WTC11 (cell line): ENCODE measurements around the gene GRK4. TPM values are rescaled to one million over a fixed set of nuclear protein-coding genes. Genes with fewer than 3 reads are reported as not detected.

Source experiments
- ATAC-seq: fragments of 200-7000 bp; cut with Tn5 transposase; 2 replicates; pipeline ENCODE4 v1.10.0; 2021; ENCODE audit warnings: mild to moderate bottlenecking, moderate library complexity
- CTCF ChIA-PET: fragments of 300-600 bp; sonication (Branson Sonifier 250); formaldehyde crosslinking; loops from one replicate; lab custom pipeline; 2021; ENCODE audit warnings: antibody characterized with exemption; lab: Charles Lee
- POLR2A ChIA-PET: fragments of 350-600 bp; sonication (Branson Sonifier 250); formaldehyde crosslinking; loops from one replicate; lab custom pipeline; 2021; ENCODE audit warnings: antibody characterized with exemption; lab: Charles Lee
- DNase-seq: peaks from one replicate; pipeline ENCODE4 v3.0.0; 2021; ENCODE audit warnings: low spot score
- H3K27ac Mint-ChIP-seq: 2 replicates; pipeline ENCODE4 v1.8.0; 2021; ENCODE audit warnings: mixed read lengths
- H3K27me3 Mint-ChIP-seq: 2 replicates; pipeline ENCODE4 v1.8.0; 2021; ENCODE audit warnings: low read depth, mild to moderate bottlenecking, moderate library complexity, mixed read lengths
- H3K36me3 Mint-ChIP-seq: 2 replicates; pipeline ENCODE4 v1.8.0; 2021; ENCODE audit warnings: mixed read lengths
- H3K4me1 Mint-ChIP-seq: 2 replicates; pipeline ENCODE4 v1.8.0; 2022; ENCODE audit warnings: mixed read lengths
- H3K4me3 Mint-ChIP-seq: 2 replicates; pipeline ENCODE4 v1.8.0; 2021; ENCODE audit warnings: mild to moderate bottlenecking, moderate library complexity, mixed read lengths
- H3K9me3 Mint-ChIP-seq: 2 replicates; pipeline ENCODE4 v1.8.0; 2021; ENCODE audit warnings: mixed read lengths
- ATF3 ChIP-seq: sonication (generic); formaldehyde crosslinking; conservative IDR thresholded peaks from 2 replicates; pipeline ENCODE4 v1.8.1; 2022; ENCODE audit warnings: mild to moderate bottlenecking, missing genetic modification reagents
- ELF4 ChIP-seq: sonication (generic); formaldehyde crosslinking; IDR thresholded peaks from 2 replicates; pipeline ENCODE4 v1.8.1; 2022; ENCODE audit warnings: low read depth, mild to moderate bottlenecking, moderate library complexity, missing genetic modification reagents
- ESRRA ChIP-seq: sonication (generic); formaldehyde crosslinking; IDR thresholded peaks from 2 replicates; pipeline ENCODE4 v1.8.1; 2022; ENCODE audit warnings: mild to moderate bottlenecking, missing genetic modification reagents, borderline replicate concordance
- JAZF1 ChIP-seq: fragments of 250-450 bp; sonication (Bioruptor Pico); IDR thresholded peaks from 2 replicates; pipeline ENCODE4 v1.9.0; 2021; ENCODE audit warnings: moderate library complexity, mild to moderate bottlenecking, inconsistent platforms
- JUN ChIP-seq: sonication (generic); formaldehyde crosslinking; IDR thresholded peaks from 2 replicates; pipeline ENCODE4 v1.8.0; 2023; ENCODE audit warnings: mild to moderate bottlenecking, missing genetic modification reagents
- NR1H2 ChIP-seq: sonication (generic); formaldehyde crosslinking; IDR thresholded peaks from 2 replicates; pipeline ENCODE4 v1.9.0; 2021; ENCODE audit warnings: mild to moderate bottlenecking, moderate library complexity, missing genetic modification reagents
- NR2C2 ChIP-seq: sonication (generic); formaldehyde crosslinking; IDR thresholded peaks from 2 replicates; pipeline ENCODE4 v1.8.0; 2022; ENCODE audit warnings: mild to moderate bottlenecking, missing genetic modification reagents
- NR3C1 ChIP-seq: sonication (generic); formaldehyde crosslinking; conservative IDR thresholded peaks from 2 replicates; pipeline ENCODE4 v1.8.1; 2023; ENCODE audit warnings: low read depth, mild to moderate bottlenecking, missing genetic modification reagents
- PRDM15 ChIP-seq: sonication (generic); formaldehyde crosslinking; IDR thresholded peaks from 2 replicates; pipeline ENCODE4 v1.8.0; 2022; ENCODE audit warnings: missing genetic modification reagents
- RORB ChIP-seq: fragments of 250-450 bp; sonication (Bioruptor Pico); IDR thresholded peaks from 2 replicates; pipeline ENCODE4 v1.9.0; 2021; ENCODE audit warnings: mild to moderate bottlenecking
- SMAD3 ChIP-seq: sonication (generic); formaldehyde crosslinking; IDR thresholded peaks from 2 replicates; pipeline ENCODE4 v1.8.0; 2022; ENCODE audit warnings: missing genetic modification reagents, mild to moderate bottlenecking, borderline replicate concordance
- TEAD4 ChIP-seq: sonication (generic); formaldehyde crosslinking; IDR thresholded peaks from 2 replicates; pipeline ENCODE4 v1.8.0; 2022; ENCODE audit warnings: mild to moderate bottlenecking, missing genetic modification reagents
- ZBTB21 ChIP-seq: sonication (generic); formaldehyde crosslinking; IDR thresholded peaks from 2 replicates; pipeline ENCODE4 v1.8.1; 2023; ENCODE audit warnings: mild to moderate bottlenecking, missing genetic modification reagents, borderline replicate concordance
- ZNF219 ChIP-seq: sonication (generic); formaldehyde crosslinking; IDR thresholded peaks from 2 replicates; pipeline ENCODE4 v1.8.0; 2023; ENCODE audit warnings: missing genetic modification reagents, mild to moderate bottlenecking, borderline replicate concordance
- ZNF423 ChIP-seq: fragments of 250-450 bp; sonication (Bioruptor Pico); IDR thresholded peaks from 2 replicates; pipeline ENCODE4 v2.1.2; 2022; ENCODE audit warnings: mild to moderate bottlenecking, moderate library complexity
- total RNA-seq: library from RNA; stranded (reverse); gene quantifications from 3 replicates; pipeline ENCODE4 v1.2.3, GENCODE V29; 2021
- TF ChIP-seq, protein P1 (sequence below): sonication (generic); formaldehyde crosslinking; IDR thresholded peaks from 2 replicates; pipeline ENCODE4 v1.8.1; 2023; ENCODE audit warnings: mild to moderate bottlenecking, missing genetic modification reagents
- TF ChIP-seq, protein P2 (sequence below): sonication (generic); formaldehyde crosslinking; IDR thresholded peaks from 2 replicates; pipeline ENCODE4 v1.8.1; 2023; ENCODE audit warnings: mild to moderate bottlenecking, missing genetic modification reagents, moderate library complexity
- TF ChIP-seq, protein P3 (sequence below): sonication (generic); formaldehyde crosslinking; conservative IDR thresholded peaks from 2 replicates; pipeline ENCODE4 v1.8.1; 2023; ENCODE audit warnings: mild to moderate bottlenecking, low read depth, missing genetic modification reagents, moderate library complexity
- TF ChIP-seq, protein P4 (sequence below): sonication (generic); formaldehyde crosslinking; IDR thresholded peaks from 2 replicates; pipeline ENCODE4 v1.8.0; 2023; ENCODE audit warnings: missing genetic modification reagents, mild to moderate bottlenecking, borderline replicate concordance

Gene GRK4
- total RNA-seq, 1 experiment from 2014 or later = 1.4 TPM

- ATAC-seq (no peak), DNase-seq (no peak)
- Mint-ChIP-seq H3K27ac (no peak overlapping the region), H3K36me3 (no peaks in the 10 kb centered on the region), H3K4me3 (peak overlapping the region; percentile 54), H3K9me3 (no peaks in the 10 kb centered on the region), H3K4me1 (peaks cover 12% of the 10 kb centered on the region), H3K27me3 (peaks cover 23% of the 10 kb centered on the region)
- TF ChIP-seq ELF4 = no peak
- TF ChIP-seq TEAD4 (CRISPR knock-in tag) = no peak
- TF ChIP-seq, protein P1, sequence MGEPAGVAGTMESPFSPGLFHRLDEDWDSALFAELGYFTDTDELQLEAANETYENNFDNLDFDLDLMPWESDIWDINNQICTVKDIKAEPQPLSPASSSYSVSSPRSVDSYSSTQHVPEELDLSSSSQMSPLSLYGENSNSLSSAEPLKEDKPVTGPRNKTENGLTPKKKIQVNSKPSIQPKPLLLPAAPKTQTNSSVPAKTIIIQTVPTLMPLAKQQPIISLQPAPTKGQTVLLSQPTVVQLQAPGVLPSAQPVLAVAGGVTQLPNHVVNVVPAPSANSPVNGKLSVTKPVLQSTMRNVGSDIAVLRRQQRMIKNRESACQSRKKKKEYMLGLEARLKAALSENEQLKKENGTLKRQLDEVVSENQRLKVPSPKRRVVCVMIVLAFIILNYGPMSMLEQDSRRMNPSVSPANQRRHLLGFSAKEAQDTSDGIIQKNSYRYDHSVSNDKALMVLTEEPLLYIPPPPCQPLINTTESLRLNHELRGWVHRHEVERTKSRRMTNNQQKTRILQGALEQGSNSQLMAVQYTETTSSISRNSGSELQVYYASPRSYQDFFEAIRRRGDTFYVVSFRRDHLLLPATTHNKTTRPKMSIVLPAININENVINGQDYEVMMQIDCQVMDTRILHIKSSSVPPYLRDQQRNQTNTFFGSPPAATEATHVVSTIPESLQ (CRISPR knock-in tag) = no peak
- TF ChIP-seq, protein P2, sequence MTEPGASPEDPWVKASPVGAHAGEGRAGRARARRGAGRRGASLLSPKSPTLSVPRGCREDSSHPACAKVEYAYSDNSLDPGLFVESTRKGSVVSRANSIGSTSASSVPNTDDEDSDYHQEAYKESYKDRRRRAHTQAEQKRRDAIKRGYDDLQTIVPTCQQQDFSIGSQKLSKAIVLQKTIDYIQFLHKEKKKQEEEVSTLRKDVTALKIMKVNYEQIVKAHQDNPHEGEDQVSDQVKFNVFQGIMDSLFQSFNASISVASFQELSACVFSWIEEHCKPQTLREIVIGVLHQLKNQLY = no peak
- TF ChIP-seq ATF3 (CRISPR knock-in tag) = no peak
- TF ChIP-seq, protein P3, sequence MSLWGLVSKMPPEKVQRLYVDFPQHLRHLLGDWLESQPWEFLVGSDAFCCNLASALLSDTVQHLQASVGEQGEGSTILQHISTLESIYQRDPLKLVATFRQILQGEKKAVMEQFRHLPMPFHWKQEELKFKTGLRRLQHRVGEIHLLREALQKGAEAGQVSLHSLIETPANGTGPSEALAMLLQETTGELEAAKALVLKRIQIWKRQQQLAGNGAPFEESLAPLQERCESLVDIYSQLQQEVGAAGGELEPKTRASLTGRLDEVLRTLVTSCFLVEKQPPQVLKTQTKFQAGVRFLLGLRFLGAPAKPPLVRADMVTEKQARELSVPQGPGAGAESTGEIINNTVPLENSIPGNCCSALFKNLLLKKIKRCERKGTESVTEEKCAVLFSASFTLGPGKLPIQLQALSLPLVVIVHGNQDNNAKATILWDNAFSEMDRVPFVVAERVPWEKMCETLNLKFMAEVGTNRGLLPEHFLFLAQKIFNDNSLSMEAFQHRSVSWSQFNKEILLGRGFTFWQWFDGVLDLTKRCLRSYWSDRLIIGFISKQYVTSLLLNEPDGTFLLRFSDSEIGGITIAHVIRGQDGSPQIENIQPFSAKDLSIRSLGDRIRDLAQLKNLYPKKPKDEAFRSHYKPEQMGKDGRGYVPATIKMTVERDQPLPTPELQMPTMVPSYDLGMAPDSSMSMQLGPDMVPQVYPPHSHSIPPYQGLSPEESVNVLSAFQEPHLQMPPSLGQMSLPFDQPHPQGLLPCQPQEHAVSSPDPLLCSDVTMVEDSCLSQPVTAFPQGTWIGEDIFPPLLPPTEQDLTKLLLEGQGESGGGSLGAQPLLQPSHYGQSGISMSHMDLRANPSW (CRISPR knock-in tag) = no peak
- no peak for TF ChIP-seq NR3C1 (CRISPR knock-in tag)
- TF ChIP-seq ESRRA (CRISPR knock-in tag) = no peak
- TF ChIP-seq ZNF219 (CRISPR knock-in tag) = no peak
- TF ChIP-seq, protein P4, sequence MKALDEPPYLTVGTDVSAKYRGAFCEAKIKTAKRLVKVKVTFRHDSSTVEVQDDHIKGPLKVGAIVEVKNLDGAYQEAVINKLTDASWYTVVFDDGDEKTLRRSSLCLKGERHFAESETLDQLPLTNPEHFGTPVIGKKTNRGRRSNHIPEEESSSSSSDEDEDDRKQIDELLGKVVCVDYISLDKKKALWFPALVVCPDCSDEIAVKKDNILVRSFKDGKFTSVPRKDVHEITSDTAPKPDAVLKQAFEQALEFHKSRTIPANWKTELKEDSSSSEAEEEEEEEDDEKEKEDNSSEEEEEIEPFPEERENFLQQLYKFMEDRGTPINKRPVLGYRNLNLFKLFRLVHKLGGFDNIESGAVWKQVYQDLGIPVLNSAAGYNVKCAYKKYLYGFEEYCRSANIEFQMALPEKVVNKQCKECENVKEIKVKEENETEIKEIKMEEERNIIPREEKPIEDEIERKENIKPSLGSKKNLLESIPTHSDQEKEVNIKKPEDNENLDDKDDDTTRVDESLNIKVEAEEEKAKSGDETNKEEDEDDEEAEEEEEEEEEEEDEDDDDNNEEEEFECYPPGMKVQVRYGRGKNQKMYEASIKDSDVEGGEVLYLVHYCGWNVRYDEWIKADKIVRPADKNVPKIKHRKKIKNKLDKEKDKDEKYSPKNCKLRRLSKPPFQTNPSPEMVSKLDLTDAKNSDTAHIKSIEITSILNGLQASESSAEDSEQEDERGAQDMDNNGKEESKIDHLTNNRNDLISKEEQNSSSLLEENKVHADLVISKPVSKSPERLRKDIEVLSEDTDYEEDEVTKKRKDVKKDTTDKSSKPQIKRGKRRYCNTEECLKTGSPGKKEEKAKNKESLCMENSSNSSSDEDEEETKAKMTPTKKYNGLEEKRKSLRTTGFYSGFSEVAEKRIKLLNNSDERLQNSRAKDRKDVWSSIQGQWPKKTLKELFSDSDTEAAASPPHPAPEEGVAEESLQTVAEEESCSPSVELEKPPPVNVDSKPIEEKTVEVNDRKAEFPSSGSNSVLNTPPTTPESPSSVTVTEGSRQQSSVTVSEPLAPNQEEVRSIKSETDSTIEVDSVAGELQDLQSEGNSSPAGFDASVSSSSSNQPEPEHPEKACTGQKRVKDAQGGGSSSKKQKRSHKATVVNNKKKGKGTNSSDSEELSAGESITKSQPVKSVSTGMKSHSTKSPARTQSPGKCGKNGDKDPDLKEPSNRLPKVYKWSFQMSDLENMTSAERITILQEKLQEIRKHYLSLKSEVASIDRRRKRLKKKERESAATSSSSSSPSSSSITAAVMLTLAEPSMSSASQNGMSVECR (CRISPR knock-in tag) = no peak
- no peak for TF ChIP-seq NR2C2 (CRISPR knock-in tag)
- no peak for TF ChIP-seq ZBTB21
- TF ChIP-seq RORB (CRISPR knock-in tag) = no peak
- no peak for TF ChIP-seq JUN (CRISPR knock-in tag)
- TF ChIP-seq SMAD3 (CRISPR knock-in tag) = no peak
- TF ChIP-seq NR1H2 (CRISPR knock-in tag) = no peak
- TF ChIP-seq ZNF423 (CRISPR knock-in tag) = no peak
- TF ChIP-seq JAZF1 (CRISPR knock-in tag) = no peak
- TF ChIP-seq PRDM15 (CRISPR knock-in tag) = no peak
- CTCF ChIA-PET = interaction anchor here (0.6 to 1.5 kb wide), 8 partner anchors 10 to 277 kb away, joined by 3 to 7 read pairs (median 4); no protein-coding TSS in a partner anchor
- POLR2A ChIA-PET = no interaction called here
Measured at GRCh38 chr4:3042226-3042625, 78.9 kb downstream of the GRK4 start.
